H9 (cell line): Measurements from ENCODE around the gene MAST1. TPM values are rescaled to one million over a fixed set of nuclear protein-coding genes. Genes with fewer than 3 reads are reported as not detected.
"Not testable (repeated sequence)": the region's sequence is repeated elsewhere in the genome, so short reads cannot be mapped to it uniquely, and the experiment has no call there.

ENCODE experiments used
- DNase-seq: peaks from one replicate; pipeline ENCODE4 v3.0.0-alpha.2; 2017
- H2AFZ ChIP-seq: one replicate; pipeline ENCODE4 v1.6.1; 2013; ENCODE audit warnings: mild to moderate bottlenecking, low read length, control low read depth, moderate library complexity
- H2AK5ac ChIP-seq: 2 replicates; pipeline ENCODE4 v1.6.1; 2013; ENCODE audit warnings: low read length, control low read depth, mixed read lengths; ENCODE audit not compliant: insufficient read length
- H2BK120ac ChIP-seq: one replicate; pipeline ENCODE4 v1.6.1; 2013; ENCODE audit warnings: low read depth, mild to moderate bottlenecking, low read length, control low read depth, inconsistent platforms; ENCODE audit not compliant: poor library complexity, severe bottlenecking
- H2BK12ac ChIP-seq: 2 replicates; pipeline ENCODE4 v1.6.1; 2013; ENCODE audit warnings: low read length, control low read depth, mixed read lengths, low read depth; ENCODE audit not compliant: insufficient read length
- H2BK15ac ChIP-seq: 2 replicates; pipeline ENCODE4 v1.6.1; 2013; ENCODE audit warnings: low read depth, low read length, control low read depth
- H2BK20ac ChIP-seq: one replicate; pipeline ENCODE4 v1.6.1; 2013; ENCODE audit warnings: low read depth, mild to moderate bottlenecking, low read length, control low read depth, inconsistent platforms; ENCODE audit not compliant: poor library complexity, severe bottlenecking
- H2BK5ac ChIP-seq: 2 replicates; pipeline ENCODE4 v1.6.1; 2013; ENCODE audit warnings: low read length, control low read depth, mixed read lengths; ENCODE audit not compliant: insufficient read length
- H3K14ac ChIP-seq: 2 replicates; pipeline ENCODE4 v1.6.1; 2013; ENCODE audit warnings: low read length, control low read depth; ENCODE audit not compliant: insufficient read depth
- H3K18ac ChIP-seq: 2 replicates; pipeline ENCODE4 v1.6.1; 2013; ENCODE audit warnings: low read depth, mild to moderate bottlenecking, mixed read lengths, low read length, control low read depth; ENCODE audit not compliant: insufficient read length
- H3K23ac ChIP-seq: 2 replicates; pipeline ENCODE4 v1.6.1; 2013; ENCODE audit warnings: low read length, control low read depth, mixed read lengths, low read depth; ENCODE audit not compliant: insufficient read length
- H3K23me2 ChIP-seq: 2 replicates; pipeline ENCODE4 v1.6.1; 2013; ENCODE audit warnings: low read depth, mild to moderate bottlenecking, mixed read lengths, low read length, control low read depth; ENCODE audit not compliant: insufficient read length, poor library complexity, severe bottlenecking
- H3K27ac ChIP-seq: 2 replicates; pipeline ENCODE4 v1.5.1; 2013; ENCODE audit warnings: low read length, control low read depth, mixed read lengths, low read depth; ENCODE audit not compliant: insufficient read length
- H3K27me3 ChIP-seq: 2 replicates; pipeline ENCODE4 v1.6.1; 2013; ENCODE audit warnings: low read length, control low read depth, inconsistent platforms; ENCODE audit not compliant: insufficient read depth
- H3K4ac ChIP-seq: 2 replicates; pipeline ENCODE4 v1.6.1; 2013; ENCODE audit warnings: low read depth, mild to moderate bottlenecking, control low read depth, inconsistent platforms, low read length, moderate library complexity
- H3K4me1 ChIP-seq: 2 replicates; pipeline ENCODE4 v1.6.1; 2013; ENCODE audit warnings: low read length, control low read depth, inconsistent platforms; ENCODE audit not compliant: insufficient read depth
- H3K4me2 ChIP-seq: 2 replicates; pipeline ENCODE4 v1.6.1; 2013; ENCODE audit warnings: low read length, control low read depth, mixed read lengths; ENCODE audit not compliant: insufficient read length, insufficient read depth
- H3K56ac ChIP-seq: 2 replicates; pipeline ENCODE4 v1.6.1; 2013; ENCODE audit warnings: low read depth, mild to moderate bottlenecking, mixed read lengths, low read length, control low read depth; ENCODE audit not compliant: insufficient read length
- H3K79me1 ChIP-seq: 2 replicates; pipeline ENCODE4 v1.6.1; 2013; ENCODE audit warnings: low read depth, mild to moderate bottlenecking, moderate library complexity, low read length, control low read depth, inconsistent platforms; ENCODE audit not compliant: insufficient read depth, poor library complexity, severe bottlenecking
- H3K79me2 ChIP-seq: 2 replicates; pipeline ENCODE4 v1.6.1; 2013; ENCODE audit warnings: low read length, control low read depth, inconsistent platforms; ENCODE audit not compliant: insufficient read depth
- H3K9ac ChIP-seq: 2 replicates; pipeline ENCODE4 v1.6.1; 2013; ENCODE audit warnings: low read length, control low read depth, mixed read lengths; ENCODE audit not compliant: insufficient read length; ENCODE audit errors: extremely low read depth
- H3K9me3 ChIP-seq: one replicate; pipeline ENCODE4 v1.6.1; 2013; ENCODE audit warnings: low read depth, low read length, inconsistent platforms; ENCODE audit not compliant: control insufficient read depth
- H3T11ph ChIP-seq: one replicate; pipeline ENCODE4 v1.6.1; 2013; ENCODE audit warnings: mild to moderate bottlenecking, low read length, control low read depth, inconsistent platforms
- H4K20me1 ChIP-seq: one replicate; pipeline ENCODE4 v1.6.1; 2013; ENCODE audit not compliant: control insufficient read depth, insufficient read length, insufficient read depth
- H4K5ac ChIP-seq: 2 replicates; pipeline ENCODE4 v1.6.1; 2013; ENCODE audit warnings: low read depth, mild to moderate bottlenecking, mixed read lengths, low read length, control low read depth; ENCODE audit not compliant: insufficient read length
- H4K8ac ChIP-seq: replicated peaks from 2 replicates; pipeline ENCODE4 v1.6.1; 2013; ENCODE audit warnings: low read length, control low read depth, mixed read lengths, low read depth; ENCODE audit not compliant: insufficient read length
- H4K91ac ChIP-seq: 2 replicates; pipeline ENCODE4 v1.6.1; 2013; ENCODE audit warnings: low read depth, mild to moderate bottlenecking, moderate library complexity, mixed read lengths, low read length, control low read depth; ENCODE audit not compliant: insufficient read length
- H3K27ac Mint-ChIP-seq, 3 experiments: 2 replicates in 2 of 3; 3 replicates in 1 of 3; pipeline ENCODE4 v1.8.0; 2020 to 2021; ENCODE audit warnings: mixed read lengths in 3 of 3, mild to moderate bottlenecking in 1 of 3, moderate library complexity in 1 of 3
- H3K27me3 Mint-ChIP-seq: 2 replicates; pipeline ENCODE4 v1.8.0; 2021; ENCODE audit warnings: low read depth, mild to moderate bottlenecking, moderate library complexity, mixed read lengths
- H3K36me3 Mint-ChIP-seq, 3 experiments: 2 replicates in 2 of 3; 3 replicates in 1 of 3; pipeline ENCODE4 v1.8.0; 2020 to 2021; ENCODE audit warnings: low read depth in 3 of 3, mixed read lengths in 3 of 3; ENCODE audit not compliant: insufficient read depth in 1 of 3
- H3K4me1 Mint-ChIP-seq, 2 experiments: 2 replicates each; pipeline ENCODE4 v1.8.0; 2020; ENCODE audit warnings: mixed read lengths in 2 of 2
- H3K4me3 Mint-ChIP-seq, 2 experiments: 2 replicates in 1 of 2; 3 replicates in 1 of 2; pipeline ENCODE4 v1.8.0; 2020 to 2021; ENCODE audit warnings: mild to moderate bottlenecking in 2 of 2, mixed read lengths in 2 of 2, moderate library complexity in 1 of 2
- H3K9me3 Mint-ChIP-seq, 2 experiments: 2 replicates in 1 of 2; 3 replicates in 1 of 2; pipeline ENCODE4 v1.8.0; 2020; ENCODE audit warnings: mild to moderate bottlenecking in 2 of 2, mixed read lengths in 2 of 2, moderate library complexity in 1 of 2
- CTCF ChIP-seq: fragments of 200-600 bp; sonication (generic); conservative IDR thresholded peaks from 3 replicates; pipeline ENCODE4 v1.8.0; 2021; ENCODE audit warnings: antibody characterized with exemption, mild to moderate bottlenecking
- WGBS: extraction: QIAGEN DNeasy Blood & Tissue Kit; methylation state at CpG from one replicate; pipeline ENCODE4 v1.1.7; 2013; ENCODE audit warnings: missing lambda C conversion rate, low lambda C conversion rate, mixed read lengths; ENCODE audit not compliant: insufficient read length; ENCODE audit errors: extremely low coverage; 5-methylcytosine and 5-hydroxymethylcytosine counted together
- total RNA-seq: library from RNA; stranded (reverse); gene quantifications from 2 replicates; pipeline ENCODE4 v1.2.1, GENCODE V29; 2021

MAST1 gene
- total RNA-seq, 1 experiment from 2014 or later: 15.1 TPM

- Histone ChIP-seq H2BK5ac (no peak overlapping the region), H2BK15ac (no peak overlapping the region), H2BK120ac (no peak overlapping the region), H3T11ph (no peak overlapping the region), H2AK5ac (no peak overlapping the region), H3K27ac (no peak overlapping the region), H3K23ac (no peak overlapping the region), H4K5ac (no peak overlapping the region), H3K4me1 (no peaks in the 10 kb centered on the region), H3K18ac (no peak overlapping the region), H3K4me2 (no peak overlapping the region), H3K79me1 (no peaks in the 10 kb centered on the region), H3K9me3 (no peaks in the 10 kb centered on the region), H3K79me2 (no peaks in the 10 kb centered on the region; the same call in 1 of the 2 replicates), H2BK12ac (no peak overlapping the region), H3K27me3 (0 out of 2 replicates have a peak, but pooled peaks cover 1% of the 10 kb centered on the region), H3K56ac (no peak overlapping the region), H2AFZ (no peak overlapping the region), H4K91ac (no peak overlapping the region), H3K9ac (no peak overlapping the region), H3K14ac (no peak overlapping the region), H4K8ac (no peak overlapping the region), H2BK20ac (no peak overlapping the region), H3K4ac (no peak overlapping the region), H4K20me1 (no peaks in the 10 kb centered on the region), H3K23me2 (peaks cover 14% of the 10 kb centered on the region)
- peaks cover 16% of the 10 kb centered on the region in 2 experiments for H3K9me3 Mint-ChIP-seq
- DNase-seq: no peak
- H3K4me3 Mint-ChIP-seq: no peak overlapping the region
- no peak overlapping the region for H3K27ac Mint-ChIP-seq
- H3K4me1 Mint-ChIP-seq: peaks cover 13 to 25% of the 10 kb centered on the region in 2 experiments
- peaks cover 3 to 10% (median 5%) of the 10 kb centered on the region in 3 experiments; a peak in 6 of 7 replicates for H3K36me3 Mint-ChIP-seq
- peaks cover 45% of the 10 kb centered on the region for H3K27me3 Mint-ChIP-seq
- no peak for TF ChIP-seq CTCF
- WGBS: no CpG with 5 or more reads among the region's 5 CpGs
These were observed 49.8 kb downstream of the MAST1 start for GRCh38 chr19:12888006-12888603.

- H2AFZ ChIP-seq, H3K23ac ChIP-seq, H4K8ac ChIP-seq, H3K9me3 ChIP-seq, H3K9me3 Mint-ChIP-seq, H3K79me2 ChIP-seq, DNase-seq, H3K79me1 ChIP-seq, H2BK12ac ChIP-seq, H2BK120ac ChIP-seq, H4K20me1 ChIP-seq, H4K5ac ChIP-seq, H2BK20ac ChIP-seq, H2AK5ac ChIP-seq, H3K4ac ChIP-seq, H2BK15ac ChIP-seq, H2BK5ac ChIP-seq, H3K27me3 ChIP-seq, H3K56ac ChIP-seq, H4K91ac ChIP-seq, H3K4me1 ChIP-seq, H3T11ph ChIP-seq: not testable (repeated sequence)
- Histone ChIP-seq H3K4me2 (peak overlapping the region; percentile 65), H3K23me2 (peaks cover 14% of the 10 kb centered on the region), H3K9ac (peak overlapping the region; percentile 70), H3K27ac (peak overlapping the region; percentile 47), H3K14ac (peak overlapping the region; percentile 92; the same call in 1 of the 2 replicates), H3K18ac (peak overlapping the region; percentile 96)
- Mint-ChIP-seq H3K4me3 (peak overlapping the region; percentile 99), H3K27me3 (peaks cover 28% of the 10 kb centered on the region), H3K36me3 (peaks cover 16 to 24% (median 21%) of the 10 kb centered on the region in 3 experiments; a peak in 6 of 7 replicates), H3K27ac (peak overlapping the region; percentile 89 to 97 (median 97)), H3K4me1 (peaks cover 13 to 23% of the 10 kb centered on the region in 2 experiments)
- WGBS: no CpG with 5 or more reads among the region's 10 CpGs
These were observed 52.0 kb downstream of the MAST1 start for GRCh38 chr19:12890299-12890786.
